Liver (tissue), 9 donors: ENCODE results near the gene PPP1R16B. TPM values are rescaled to one million over a fixed set of nuclear protein-coding genes. Genes with fewer than 3 reads are reported as not detected.
A peak's percentile ranks its signal among the peaks of the same experiment; 100 is the strongest.

ENCODE experiments used
- DNase-seq: peaks from one replicate; pipeline ENCODE4 v3.0.0-alpha.2; 2017; ENCODE audit warnings: low spot score
- H3K27ac ChIP-seq, 2 donors: one replicate each; pipeline ENCODE4 v1.7.0; 2013; ENCODE audit warnings: inconsistent platforms in 2 of 2, low read length in 2 of 2, control low read depth in 1 of 2, low read depth in 1 of 2, mild to moderate bottlenecking in 1 of 2
- H3K27me3 ChIP-seq, 4 donors: one replicate each; pipeline versions ENCODE4 v1.6.1 to v1.7.0; 2013; ENCODE audit warnings: low read length in 3 of 4, inconsistent platforms in 1 of 4, mild to moderate bottlenecking in 1 of 4, moderate library complexity in 1 of 4; ENCODE audit not compliant: control insufficient read depth in 4 of 4, insufficient read depth in 4 of 4
- H3K36me3 ChIP-seq, 4 donors: one replicate each; pipeline versions ENCODE4 v1.6.1 to v1.7.0; 2013; ENCODE audit warnings: low read length in 3 of 4, mild to moderate bottlenecking in 3 of 4, low read depth in 1 of 4, moderate library complexity in 1 of 4; ENCODE audit not compliant: control insufficient read depth in 4 of 4, insufficient read depth in 3 of 4
- H3K4me1 ChIP-seq, 4 donors: one replicate each; pipeline versions ENCODE4 v1.6.1 to v1.7.0; 2013; ENCODE audit warnings: low read length in 3 of 4, mild to moderate bottlenecking in 3 of 4, moderate library complexity in 1 of 4; ENCODE audit not compliant: control insufficient read depth in 4 of 4, insufficient read depth in 4 of 4
- H3K4me3 ChIP-seq, 3 donors: one replicate each; pipeline versions ENCODE4 v1.6.1 to v1.7.0; 2013; ENCODE audit warnings: low read length in 3 of 3, control low read depth in 1 of 3, low read depth in 1 of 3, mild to moderate bottlenecking in 1 of 3
- H3K9ac ChIP-seq, 2 donors: one replicate each; pipeline ENCODE4 v1.7.0; 2013; ENCODE audit warnings: low read length in 2 of 2, mild to moderate bottlenecking in 2 of 2, moderate library complexity in 2 of 2, control low read depth in 1 of 2, low read depth in 1 of 2
- H3K9me3 ChIP-seq, 4 donors: one replicate each; pipeline versions ENCODE4 v1.6.1 to v1.7.0; 2013; ENCODE audit warnings: low read length in 3 of 4; ENCODE audit not compliant: control insufficient read depth in 4 of 4
- ATF3 ChIP-seq: IDR thresholded peaks from 2 replicates; pipeline ENCODE4 v1.6.1; 2016; ENCODE audit warnings: antibody characterized with exemption
- EGR1 ChIP-seq, 2 donors: IDR thresholded peaks; 2 replicates each; pipeline ENCODE4 v1.6.1; 2016 to 2018; ENCODE audit warnings: antibody characterized with exemption in 2 of 2, low read depth in 2 of 2
- FOXA2 ChIP-seq: IDR thresholded peaks from 2 replicates; pipeline ENCODE4 v1.6.1; 2016; ENCODE audit warnings: antibody characterized with exemption
- HNF4A ChIP-seq, 2 donors: conservative IDR thresholded peaks; 2 replicates each; pipeline ENCODE4 v1.6.1; 2016; ENCODE audit warnings: antibody characterized with exemption in 2 of 2, mild to moderate bottlenecking in 2 of 2
- HNF4G ChIP-seq: IDR thresholded peaks from 2 replicates; pipeline ENCODE4 v1.6.1; 2016; ENCODE audit warnings: antibody characterized with exemption
- JUND ChIP-seq, 2 donors: IDR thresholded peaks; 2 replicates each; pipeline ENCODE4 v1.6.1; 2016; ENCODE audit warnings: antibody characterized with exemption in 2 of 2
- NR2F2 ChIP-seq: IDR thresholded peaks from 2 replicates; pipeline ENCODE4 v1.6.1; 2016; ENCODE audit warnings: antibody characterized with exemption
- RAD21 ChIP-seq, 2 donors: IDR thresholded peaks; 2 replicates each; pipeline ENCODE4 v1.6.1; 2016; ENCODE audit warnings: antibody characterized with exemption in 2 of 2, mild to moderate bottlenecking in 2 of 2
- RXRA ChIP-seq, 2 donors: IDR thresholded peaks; 2 replicates each; pipeline ENCODE4 v1.6.1; 2017 to 2018; ENCODE audit warnings: antibody characterized with exemption in 2 of 2, mild to moderate bottlenecking in 1 of 2
- SP1 ChIP-seq: IDR thresholded peaks from 2 replicates; pipeline ENCODE4 v1.6.1; 2018; ENCODE audit warnings: antibody characterized with exemption, mild to moderate bottlenecking
- YY1 ChIP-seq: IDR thresholded peaks from 2 replicates; pipeline ENCODE4 v1.6.1; 2016; ENCODE audit warnings: antibody characterized with exemption, mild to moderate bottlenecking
- ZBTB33 ChIP-seq: IDR thresholded peaks from 2 replicates; pipeline ENCODE4 v1.6.1; 2016; ENCODE audit warnings: antibody characterized with exemption
- WGBS: extraction: QIAGEN DNeasy Blood & Tissue Kit; methylation state at CpG from one replicate; pipeline ENCODE4 v1.1.7; 2013; 5-methylcytosine and 5-hydroxymethylcytosine counted together
- polyA plus RNA-seq, 2 donors: library from polyadenylated mRNA; stranded (reverse) in 1 of 2; unstranded in 1 of 2; fragments of 200-250 nt in 1 of 2; fragments of >200 nt in 1 of 2; fragmentation: Nextera tagmentation in 1 of 2; extraction: Ambion mirVana in 1 of 2; gene quantifications; one replicate each; pipeline versions ENCODE4 v1.2.1 to v1.2.3, GENCODE V29; 2013 to 2015
- total RNA-seq, 2 donors: library from RNA; depleted of rRNA; stranded (reverse); fragments of >200 nt; gene quantifications; one replicate each; pipeline ENCODE4 v1.2.3, GENCODE V29; 2014
- donor health status: healthy.
- donor health status: healthy.
- donor health status: healthy.
- donor health status: healthy.
- donor health status: healthy.

Gene PPP1R16B
- total and polyA plus RNA-seq, 4 donors, result 0.84 to 5.7 (median 1.2) TPM

- DNase-seq, result no peak
- Histone ChIP-seq H3K27ac (no peak overlapping the region), H3K4me3 (no peak overlapping the region), H3K27me3 (no peaks in the 10 kb centered on the region), H3K9ac (no peak overlapping the region), H3K4me1 (peaks cover 2 to 10% (median 7%) of the 10 kb centered on the region in 4 donors), H3K9me3 (no peaks in the 10 kb centered on the region), H3K36me3 (no peaks in the 10 kb centered on the region)
- no peak for TF ChIP-seq YY1
- no peak for TF ChIP-seq ZBTB33
- no peak for TF ChIP-seq RXRA (IDR thresholded peaks at IDR 0.05)
- TF ChIP-seq ATF3, result no peak
- 56% methylated on average over 3 of the region's 3 CpGs for WGBS
Observed at GRCh38 chr20:38871560-38871953, 66.1 kb downstream of the PPP1R16B start.

GRCh38 chr20:38872036-38872435 lies 66.5 kb downstream of the PPP1R16B start:
- DNase-seq, result no peak
- peak overlapping the region in 1 of 2 donors; percentile 19 for H3K27ac ChIP-seq
- H3K4me3 ChIP-seq, result no peak overlapping the region
- H3K4me1 ChIP-seq, result peaks cover 2 to 10% (median 7%) of the 10 kb centered on the region in 4 donors
- H3K36me3 ChIP-seq, result no peaks in the 10 kb centered on the region
- 67% methylated on average over 7 of the region's 7 CpGs for WGBS
- no peaks in the 10 kb centered on the region for H3K27me3 ChIP-seq
- no peaks in the 10 kb centered on the region for H3K9me3 ChIP-seq
- TF ChIP-seq SP1 (no peak), HNF4G (no peak), ATF3 (no peak), ZBTB33 (no peak), EGR1 (IDR thresholded peaks at IDR 0.05; ENCODE audit: low read depth in 2 of 2) (no peak), RAD21 (IDR thresholded peaks at IDR 0.05) (no peak), HNF4A (conservative IDR thresholded peaks at IDR 0.05) (no peak), FOXA2 (no peak)
- no peak overlapping the region for H3K9ac ChIP-seq

- DNase-seq, result no peak
- TF ChIP-seq NR2F2, result no peak
- no peak for TF ChIP-seq RAD21 (IDR thresholded peaks at IDR 0.05)
- TF ChIP-seq ZBTB33, result no peak
- no peak for TF ChIP-seq JUND (IDR thresholded peaks at IDR 0.05)
- no peak for TF ChIP-seq YY1
- H3K4me1 ChIP-seq, result peaks cover 2 to 10% (median 7%) of the 10 kb centered on the region in 4 donors
Observed at GRCh38 chr20:38872491-38873049, 67.1 kb downstream of the PPP1R16B start.

More at GRCh38 chr20:38872491-38873049, 67.1 kb downstream of the PPP1R16B start:
- Histone ChIP-seq H3K9ac (no peak overlapping the region), H3K27me3 (no peaks in the 10 kb centered on the region), H3K9me3 (no peaks in the 10 kb centered on the region), H3K36me3 (no peaks in the 10 kb centered on the region), H3K27ac (peak overlapping the region; percentile 19 to 41), H3K4me3 (no peak overlapping the region)
- WGBS, result 78% methylated on average over 15 of the region's 15 CpGs
